ENCODE results near the gene S100A1.
"Not testable (repeated sequence)": the region's sequence is repeated elsewhere in the genome, so short reads cannot be mapped to it uniquely, and the experiment has no call there.

Gene S100A1

DNA sequence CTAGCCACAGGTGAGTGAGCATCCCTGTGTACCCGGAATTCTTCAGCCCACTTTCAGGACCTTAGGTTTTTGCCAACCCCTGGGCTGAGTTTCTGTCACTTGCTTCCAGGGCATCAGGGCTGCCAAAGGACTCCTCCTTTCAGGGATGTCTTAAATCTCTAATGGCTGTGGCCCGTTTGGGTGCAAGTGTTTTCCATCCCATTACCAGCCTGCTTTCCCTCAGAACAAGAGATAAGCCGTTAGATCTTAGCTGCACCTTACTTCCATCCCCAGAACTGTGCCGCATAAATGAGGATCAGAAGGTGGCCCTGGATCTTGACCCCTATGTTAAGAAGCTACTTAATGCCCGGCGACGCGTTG, 30.9 kb downstream of the S100A1 start:
- peaks cover 16% of the 10 kb centered on the region for H3K36me3 ChIP-seq (ENCODE audit: control insufficient read depth, insufficient read depth, low read length)
- TF ChIP-seq, protein P1, sequence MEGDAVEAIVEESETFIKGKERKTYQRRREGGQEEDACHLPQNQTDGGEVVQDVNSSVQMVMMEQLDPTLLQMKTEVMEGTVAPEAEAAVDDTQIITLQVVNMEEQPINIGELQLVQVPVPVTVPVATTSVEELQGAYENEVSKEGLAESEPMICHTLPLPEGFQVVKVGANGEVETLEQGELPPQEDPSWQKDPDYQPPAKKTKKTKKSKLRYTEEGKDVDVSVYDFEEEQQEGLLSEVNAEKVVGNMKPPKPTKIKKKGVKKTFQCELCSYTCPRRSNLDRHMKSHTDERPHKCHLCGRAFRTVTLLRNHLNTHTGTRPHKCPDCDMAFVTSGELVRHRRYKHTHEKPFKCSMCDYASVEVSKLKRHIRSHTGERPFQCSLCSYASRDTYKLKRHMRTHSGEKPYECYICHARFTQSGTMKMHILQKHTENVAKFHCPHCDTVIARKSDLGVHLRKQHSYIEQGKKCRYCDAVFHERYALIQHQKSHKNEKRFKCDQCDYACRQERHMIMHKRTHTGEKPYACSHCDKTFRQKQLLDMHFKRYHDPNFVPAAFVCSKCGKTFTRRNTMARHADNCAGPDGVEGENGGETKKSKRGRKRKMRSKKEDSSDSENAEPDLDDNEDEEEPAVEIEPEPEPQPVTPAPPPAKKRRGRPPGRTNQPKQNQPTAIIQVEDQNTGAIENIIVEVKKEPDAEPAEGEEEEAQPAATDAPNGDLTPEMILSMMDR (IDR thresholded peaks at IDR 0.05; ENCODE audit: insufficient read depth, low read length, poor library complexity, severe bottlenecking): no peak
- DNase-seq (ENCODE audit: extremely low read depth, insufficient read length): no peak

DNA sequence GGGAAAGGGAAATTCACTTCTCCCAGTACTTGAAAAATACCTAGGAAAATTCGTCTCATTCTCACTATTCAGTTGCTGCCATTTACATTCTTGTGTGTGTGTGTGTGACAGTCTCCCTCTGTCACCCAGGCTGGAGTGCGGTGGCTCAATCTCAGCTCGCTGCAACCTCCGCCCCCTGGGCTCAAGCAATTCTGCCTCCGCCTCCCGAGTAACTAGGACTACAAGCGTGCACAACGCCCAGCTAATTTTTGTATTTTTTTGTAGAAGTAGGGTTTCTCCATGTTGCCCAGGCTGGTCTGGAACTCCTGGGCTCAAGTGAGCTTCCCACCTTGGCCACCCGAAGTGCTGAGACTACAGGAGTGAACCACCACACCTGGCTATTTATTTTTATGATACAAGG, 31.4 kb downstream of the S100A1 start:
- Histone ChIP-seq H3K36me3 (ENCODE audit: control insufficient read depth, insufficient read depth, low read length) (peaks cover 18% of the 10 kb centered on the region), H3K4me3 (replicated peaks; ENCODE audit: low read depth, low read length) (peak overlapping the region; percentile 85), H3K27me3 (replicated peaks; ENCODE audit: control insufficient read depth, insufficient read depth, low read length) (no peaks in the 10 kb centered on the region)
- DNase-seq (ENCODE audit: extremely low read depth, insufficient read length): no peak
- TF ChIP-seq, protein P1 (IDR thresholded peaks at IDR 0.05; ENCODE audit: insufficient read depth, low read length, poor library complexity, severe bottlenecking): no peak

More for the DNA sequence above, 30.9 kb downstream of the S100A1 start:
- H3K4me3 ChIP-seq (replicated peaks; ENCODE audit: low read depth, low read length): peak overlapping the region; percentile 85
- H3K27me3 ChIP-seq (replicated peaks; ENCODE audit: control insufficient read depth, insufficient read depth, low read length): no peaks in the 10 kb centered on the region

DNA sequence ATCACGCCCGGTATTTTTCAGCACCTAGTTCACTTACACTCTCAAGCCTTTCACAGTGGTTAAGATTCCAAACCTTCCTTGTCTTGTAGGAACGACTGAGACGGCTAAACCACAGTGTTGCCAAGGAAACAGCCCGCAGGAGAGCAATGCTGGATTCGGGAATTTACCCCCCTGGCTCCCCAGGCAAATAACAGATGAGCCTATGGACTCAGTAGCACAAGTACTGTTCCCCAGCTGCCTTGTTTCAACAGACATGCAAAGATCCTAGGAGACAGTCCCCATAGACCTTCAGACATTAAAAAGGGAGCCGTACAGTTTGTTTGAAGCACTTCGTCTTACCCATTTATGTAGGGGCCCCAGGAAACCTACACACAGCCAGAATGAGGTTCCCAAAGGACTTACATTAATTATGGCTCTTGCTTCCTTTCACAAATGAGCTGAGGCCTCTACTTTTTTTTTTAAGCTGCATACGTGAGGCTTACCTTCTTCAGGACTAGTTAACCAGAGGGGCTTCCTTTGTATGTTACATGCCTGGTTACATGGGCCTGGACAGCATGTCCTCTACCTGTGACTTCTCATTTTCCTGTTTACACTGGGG, 33.0 kb downstream of the S100A1 start:
- H3K27me3 ChIP-seq (replicated peaks; ENCODE audit: control insufficient read depth, insufficient read depth, low read length): no peaks in the 10 kb centered on the region
- peaks cover 24% of the 10 kb centered on the region for H3K36me3 ChIP-seq (ENCODE audit: control insufficient read depth, insufficient read depth, low read length)
- no peak for DNase-seq (ENCODE audit: extremely low read depth, insufficient read length)
- H3K4me3 ChIP-seq (replicated peaks; ENCODE audit: low read depth, low read length): no peak overlapping the region
- TF ChIP-seq, protein P1 (IDR thresholded peaks at IDR 0.05; ENCODE audit: insufficient read depth, low read length, poor library complexity, severe bottlenecking): no peak

DNA sequence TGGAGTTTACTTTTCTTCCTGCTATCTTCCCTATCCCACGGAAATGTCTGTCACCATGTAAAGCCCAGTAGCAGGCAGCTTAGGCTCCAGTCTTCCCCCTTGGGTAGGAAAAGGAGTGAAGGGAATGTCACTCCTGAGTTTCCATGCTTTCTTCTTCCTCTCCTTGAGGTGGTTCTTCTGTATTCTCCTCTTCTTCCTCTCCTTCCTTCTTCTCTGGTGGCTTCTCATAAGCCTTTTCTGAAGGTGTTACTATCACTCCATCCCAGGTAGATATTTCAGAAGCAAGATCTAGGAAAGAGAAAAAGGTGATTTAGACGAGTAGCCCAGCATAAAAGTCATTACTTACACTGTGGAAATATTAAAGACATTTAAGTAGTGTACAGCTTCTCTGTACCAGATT, 34.0 kb downstream of the S100A1 start:
- no peak overlapping the region for H3K4me3 ChIP-seq (replicated peaks; ENCODE audit: low read depth, low read length)
- TF ChIP-seq, protein P1 (IDR thresholded peaks at IDR 0.05; ENCODE audit: insufficient read depth, low read length, poor library complexity, severe bottlenecking): no peak
- DNase-seq (ENCODE audit: extremely low read depth, insufficient read length): no peak
- no peaks in the 10 kb centered on the region for H3K27me3 ChIP-seq (replicated peaks; ENCODE audit: control insufficient read depth, insufficient read depth, low read length)
- H3K36me3 ChIP-seq (ENCODE audit: control insufficient read depth, insufficient read depth, low read length): peaks cover 28% of the 10 kb centered on the region

DNA sequence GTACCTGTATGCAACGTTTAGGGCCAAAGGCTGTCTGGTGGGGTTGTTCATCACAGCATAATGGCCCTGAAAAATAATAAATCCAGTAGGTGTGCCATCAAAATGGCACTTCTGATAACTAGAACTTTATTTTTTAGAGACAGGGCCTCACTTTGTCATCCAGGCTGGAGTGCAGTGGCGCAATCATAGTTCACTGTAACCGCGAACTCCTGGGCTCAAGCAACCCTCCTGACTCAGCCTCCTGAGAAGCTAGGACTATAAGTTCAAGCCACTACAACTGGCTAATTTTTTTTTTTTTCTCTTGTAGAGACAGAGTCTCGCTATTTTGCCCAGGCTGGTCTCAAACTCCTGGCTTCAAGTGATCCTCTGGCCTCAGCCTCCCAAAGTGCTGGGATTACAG, 35.0 kb downstream of the S100A1 start:
- TF ChIP-seq, protein P1 (IDR thresholded peaks at IDR 0.05; ENCODE audit: insufficient read depth, low read length, poor library complexity, severe bottlenecking): no peak
- Histone ChIP-seq H3K36me3 (ENCODE audit: control insufficient read depth, insufficient read depth, low read length) (peaks cover 31% of the 10 kb centered on the region), H3K27me3 (replicated peaks; ENCODE audit: control insufficient read depth, insufficient read depth, low read length) (no peaks in the 10 kb centered on the region), H3K4me3 (replicated peaks; ENCODE audit: low read depth, low read length) (no peak overlapping the region)
- no peak for DNase-seq (ENCODE audit: extremely low read depth, insufficient read length)

DNA sequence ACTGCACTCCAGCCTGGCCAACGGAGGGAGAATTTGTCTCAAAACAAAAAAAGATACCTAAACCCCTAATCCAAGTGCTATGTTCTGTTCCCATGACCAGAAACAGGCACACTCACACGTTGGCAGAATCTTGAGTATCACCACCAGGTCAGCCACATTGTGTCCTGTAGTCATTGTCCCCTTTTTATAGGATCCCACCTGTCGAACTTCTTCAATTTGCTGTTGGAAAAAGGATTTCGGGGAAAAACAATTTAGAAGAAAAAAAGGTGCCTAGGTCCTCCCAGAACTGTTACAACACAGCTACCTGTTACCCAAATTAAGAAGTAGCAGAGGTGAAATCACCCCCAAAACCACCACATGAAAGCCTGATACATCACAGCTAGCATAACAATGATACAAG, 39.2 kb downstream of the S100A1 start:
- Histone ChIP-seq H3K36me3 (ENCODE audit: control insufficient read depth, insufficient read depth, low read length) (peaks cover 23% of the 10 kb centered on the region), H3K4me3 (replicated peaks; ENCODE audit: low read depth, low read length) (no peak overlapping the region), H3K27me3 (replicated peaks; ENCODE audit: control insufficient read depth, insufficient read depth, low read length) (no peaks in the 10 kb centered on the region)
- TF ChIP-seq, protein P1 (IDR thresholded peaks at IDR 0.05; ENCODE audit: insufficient read depth, low read length, poor library complexity, severe bottlenecking): no peak
- no peak for DNase-seq (ENCODE audit: extremely low read depth, insufficient read length)

DNA sequence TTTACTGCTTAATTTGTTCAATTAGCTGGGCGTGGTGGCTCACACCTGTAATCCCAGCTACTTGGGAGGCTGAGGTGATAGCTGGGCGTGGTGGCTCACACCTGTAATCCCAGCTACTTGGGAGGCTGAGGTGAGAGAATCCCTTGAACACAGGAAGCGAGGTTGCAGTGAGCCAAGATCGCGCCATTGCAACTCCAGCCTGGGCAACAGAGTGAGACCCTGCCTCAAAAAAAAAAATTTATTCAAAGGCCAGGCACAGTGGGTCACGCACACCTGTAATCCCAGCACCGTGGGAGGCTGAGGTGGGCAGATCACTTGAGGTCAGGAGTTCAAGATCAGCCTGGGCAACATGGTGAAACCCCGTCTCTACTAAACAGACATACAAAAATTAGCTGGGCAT, 40.4 kb downstream of the S100A1 start:
- H3K36me3 ChIP-seq (ENCODE audit: control insufficient read depth, insufficient read depth, low read length): peaks cover 17% of the 10 kb centered on the region
- DNase-seq (ENCODE audit: extremely low read depth, insufficient read length); H3K4me3 ChIP-seq (replicated peaks; ENCODE audit: low read depth, low read length); H3K27me3 ChIP-seq (replicated peaks; ENCODE audit: control insufficient read depth, insufficient read depth, low read length): not testable (repeated sequence)

Measured in GM06990 (cell line).